GM21390 (cell line): ENCODE measurements around the gene IL34.
"Not testable (repeated sequence)": the region's sequence is repeated elsewhere in the genome, so short reads cannot be mapped to it uniquely, and the experiment has no call there.

Experiments used
- ATAC-seq: cut with Tn5 transposase; IDR thresholded peaks from one replicate; pipeline ENCODE4 v1.9.1; 2021; ENCODE audit not compliant: unreplicated experiment

IL34 gene

GRCh38 chr16:70630960-70631745 is 15.2 kb upstream of the IL34 start:
- no peak for ATAC-seq

DNA sequence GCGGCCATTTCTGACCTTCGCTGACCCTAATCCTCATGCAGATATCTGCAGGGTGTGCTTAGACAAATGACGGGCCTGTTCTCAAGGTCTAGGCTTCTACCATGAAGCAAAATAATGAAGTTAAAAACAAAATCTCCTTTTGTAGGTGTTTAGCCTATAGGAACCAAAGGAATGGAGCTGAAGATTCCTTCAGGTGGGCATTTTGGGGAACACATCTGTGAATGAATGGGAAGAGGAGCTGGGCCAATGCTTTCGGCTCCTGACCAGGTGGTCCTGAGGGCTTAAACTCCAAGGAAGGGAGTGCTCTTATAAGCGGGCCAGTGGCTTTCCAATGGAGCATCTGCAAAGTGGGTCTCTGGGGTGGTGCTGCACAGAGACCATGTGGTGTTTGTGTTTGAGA is 14.1 kb upstream of the IL34 start:
- no peak for ATAC-seq

GRCh38 chr16:70633617-70634016 is 12.7 kb upstream of the IL34 start:
- not testable (repeated sequence) for ATAC-seq

- no peak for ATAC-seq
These were observed 11.5 kb upstream of the IL34 start for GRCh38 chr16:70634861-70635260.

- no peak for ATAC-seq
These were observed 10.9 kb upstream of the IL34 start for GRCh38 chr16:70635336-70636016.

GRCh38 chr16:70638814-70639792 is 7.3 kb upstream of the IL34 start:
- no peak for ATAC-seq

DNA sequence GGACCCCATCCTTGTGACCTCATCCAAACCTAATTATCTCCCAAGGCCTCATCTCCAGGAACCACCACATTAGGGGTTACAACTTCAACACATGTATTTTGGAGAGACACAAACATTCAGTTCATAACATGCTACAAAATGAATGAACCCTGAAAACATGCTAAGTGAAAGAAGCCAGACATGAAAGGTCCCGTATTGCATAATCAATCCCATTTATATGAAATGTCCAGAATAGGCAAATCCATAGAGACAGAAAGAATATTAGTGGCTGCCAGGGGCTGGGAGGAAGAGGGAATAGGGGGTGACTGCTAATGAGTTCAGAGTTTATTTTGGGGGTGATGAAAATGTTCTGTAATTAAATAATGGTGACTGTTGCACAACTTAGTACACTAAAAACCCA is 3.7 kb upstream of the IL34 start:
- no peak for ATAC-seq

- ATAC-seq: not testable (repeated sequence)
These were observed 3.1 kb upstream of the IL34 start for GRCh38 chr16:70643264-70643663.

DNA sequence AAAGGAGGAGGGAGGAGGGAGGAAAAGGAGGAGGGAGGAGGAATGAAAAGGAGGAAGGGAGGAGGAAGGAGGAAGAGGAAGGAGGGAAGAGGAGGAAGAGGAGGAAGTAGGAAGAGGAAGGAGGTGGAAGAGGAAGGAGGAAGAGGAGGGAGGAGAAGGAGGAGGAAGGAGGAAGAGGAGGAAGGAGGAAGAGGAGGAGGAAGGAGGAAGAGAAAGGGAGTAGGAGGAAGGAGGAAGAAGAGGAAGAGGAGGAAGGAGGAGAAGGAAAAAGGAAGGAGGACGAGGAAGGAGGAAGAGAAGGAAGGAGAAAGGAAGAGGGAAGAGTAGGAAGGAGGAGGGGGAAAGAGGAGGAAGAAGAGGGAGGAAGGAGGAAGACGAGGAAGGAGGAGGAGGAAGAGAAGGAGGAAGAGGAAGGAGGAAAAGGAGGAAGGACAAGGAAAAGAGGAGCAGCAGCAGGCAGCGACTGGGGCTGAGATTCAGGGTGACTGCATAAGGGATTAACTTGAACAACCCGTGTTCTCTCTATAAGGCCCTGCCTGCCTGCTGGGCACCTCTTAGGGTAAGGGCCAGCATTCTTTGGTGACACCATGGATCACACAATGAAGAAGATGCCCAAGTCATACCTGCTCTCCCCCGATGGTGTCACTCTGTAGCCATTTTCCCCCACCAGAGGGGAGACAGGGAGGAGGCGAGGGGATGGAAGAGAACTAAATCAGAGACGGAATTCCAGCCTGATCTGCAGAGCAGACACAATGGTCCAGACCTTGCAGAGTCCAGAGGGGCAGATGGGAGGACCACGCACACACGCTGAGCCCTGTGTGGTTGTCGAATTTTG is 1.4 kb upstream of the IL34 start:
- ATAC-seq: no peak

DNA sequence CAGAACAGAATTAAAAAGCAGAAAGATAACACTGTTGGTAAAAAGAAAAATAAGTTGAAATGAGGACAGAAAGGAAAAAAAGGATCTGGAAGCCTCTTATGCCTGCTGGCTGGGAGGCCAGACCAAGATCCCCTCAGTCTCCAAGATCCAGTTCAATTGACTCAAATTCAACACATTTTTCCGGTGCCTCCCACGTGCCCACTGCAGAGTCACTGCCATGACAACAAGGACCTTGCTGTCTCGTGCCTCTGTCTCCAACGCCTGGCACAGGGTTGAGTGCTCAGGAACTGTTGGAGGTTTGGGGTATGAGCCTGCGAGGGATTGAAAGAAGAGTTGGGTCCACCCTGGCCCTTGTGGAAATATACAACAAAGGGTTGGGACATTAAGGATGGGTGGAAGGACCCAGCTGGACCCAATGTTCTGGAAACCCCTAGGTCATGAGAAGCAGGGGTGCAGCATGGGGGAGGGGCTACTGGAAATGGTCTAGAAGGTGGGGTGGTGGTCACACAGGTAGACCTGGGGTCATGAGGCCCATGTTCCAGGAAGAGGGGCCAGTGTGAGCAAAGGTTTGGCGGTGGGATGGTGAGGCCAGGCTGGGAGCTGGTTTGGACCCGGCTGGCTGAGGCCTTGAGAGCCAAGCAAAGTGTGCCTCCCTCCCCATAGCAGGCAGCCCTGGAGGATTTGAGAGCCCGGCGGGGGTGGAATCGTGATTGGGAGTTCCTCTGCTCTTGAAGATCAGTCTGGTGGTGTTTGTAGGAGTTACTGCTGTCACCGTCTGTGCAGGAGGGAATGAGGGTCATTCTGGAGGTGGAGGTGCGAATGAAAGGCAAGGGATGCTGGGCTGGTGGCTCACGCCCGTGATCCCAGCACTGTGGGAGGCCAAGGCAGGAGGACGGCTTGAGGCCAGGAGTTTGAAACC is 1.3 kb downstream of the IL34 start:
- no peak for ATAC-seq

DNA sequence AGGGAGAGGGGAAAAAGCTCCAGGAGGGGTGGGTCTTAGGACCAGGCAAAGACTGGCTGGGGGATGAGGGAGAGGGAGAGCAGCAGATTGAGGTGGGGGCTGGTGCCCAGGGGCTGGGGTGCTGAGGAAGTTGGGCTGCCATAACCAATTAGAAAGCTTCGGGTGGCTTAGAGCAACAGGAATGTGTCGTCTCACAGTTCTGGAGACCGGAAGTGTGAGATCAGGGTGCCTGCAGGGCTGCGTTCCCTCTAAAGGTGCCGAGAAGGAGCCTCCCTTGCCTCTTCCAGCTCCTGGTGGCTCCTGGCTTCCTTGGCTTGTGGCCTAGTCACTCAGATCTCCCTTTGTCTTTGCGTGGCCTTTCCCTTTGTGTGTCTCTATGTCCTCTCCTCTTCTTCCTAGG is 2.2 kb downstream of the IL34 start:
- ATAC-seq: no peak

- ATAC-seq: no peak
These were observed 2.9 kb downstream of the IL34 start for GRCh38 chr16:70649300-70649699.

- no peak for ATAC-seq
These were observed 3.9 kb downstream of the IL34 start for GRCh38 chr16:70650216-70650615.

DNA sequence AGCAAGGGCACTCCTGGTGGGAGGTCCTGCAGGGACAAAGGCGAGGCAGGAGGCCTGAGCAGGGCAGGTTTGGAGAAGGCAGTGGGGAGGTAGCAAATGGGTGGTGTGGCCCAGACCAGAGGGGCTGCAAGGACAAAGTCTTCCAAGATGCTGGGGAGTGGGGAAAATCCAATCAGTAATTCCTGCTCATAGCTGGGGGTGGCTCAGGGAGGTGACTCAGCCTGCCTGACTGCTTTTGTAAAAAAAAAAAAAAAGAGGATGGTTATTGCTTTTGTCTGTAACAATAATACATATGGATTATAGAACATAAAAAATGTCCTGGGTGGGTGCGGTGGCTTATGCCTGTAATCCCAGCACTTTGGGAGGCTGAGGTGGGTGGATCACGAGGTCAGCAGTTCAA is 5.2 kb downstream of the IL34 start:
- no peak for ATAC-seq

GRCh38 chr16:70652322-70652721 is 6.0 kb downstream of the IL34 start:
- no peak for ATAC-seq

DNA sequence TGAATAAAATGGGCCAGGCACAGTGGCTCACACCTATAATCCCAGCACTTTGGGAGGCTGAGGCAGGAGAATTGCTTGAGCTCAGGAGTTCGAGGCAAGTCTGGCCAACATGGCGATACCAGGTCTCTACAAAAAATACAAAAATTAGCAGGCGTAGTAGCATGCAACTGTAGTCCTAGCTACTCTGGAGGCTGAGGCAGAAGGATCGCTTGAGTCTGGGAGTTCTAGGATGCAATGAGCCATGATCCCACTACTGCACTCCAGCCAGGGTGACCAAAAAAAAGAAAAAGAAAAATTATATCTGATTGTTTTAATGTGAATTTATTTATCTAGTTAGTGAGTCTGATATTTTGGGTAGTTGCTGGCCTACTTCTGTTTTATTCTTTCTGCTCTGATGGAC is 7.0 kb downstream of the IL34 start:
- no peak for ATAC-seq

- peak; percentile 49 for ATAC-seq
These were observed 7.7 kb downstream of the IL34 start for GRCh38 chr16:70653809-70654771.

- ATAC-seq: no peak
These were observed 9.8 kb downstream of the IL34 start for GRCh38 chr16:70656065-70656711.
